Stimulated activated CD4-positive, alpha-beta T cell treated with anti-CD3 and anti-CD28 coated beads, Interleukin-4, amount 100 ng/mL, for 4 hours (primary cell): ENCODE data around the gene TMCC2.
"Not testable (repeated sequence)": the region's sequence is repeated elsewhere in the genome, so short reads cannot be mapped to it uniquely, and the experiment has no call there.

ENCODE experiments used
- DNase-seq, 2 experiments: peaks; one replicate each; pipeline ENCODE4 v3.0.0-alpha.2; 2020

The TMCC2 gene, protein sequence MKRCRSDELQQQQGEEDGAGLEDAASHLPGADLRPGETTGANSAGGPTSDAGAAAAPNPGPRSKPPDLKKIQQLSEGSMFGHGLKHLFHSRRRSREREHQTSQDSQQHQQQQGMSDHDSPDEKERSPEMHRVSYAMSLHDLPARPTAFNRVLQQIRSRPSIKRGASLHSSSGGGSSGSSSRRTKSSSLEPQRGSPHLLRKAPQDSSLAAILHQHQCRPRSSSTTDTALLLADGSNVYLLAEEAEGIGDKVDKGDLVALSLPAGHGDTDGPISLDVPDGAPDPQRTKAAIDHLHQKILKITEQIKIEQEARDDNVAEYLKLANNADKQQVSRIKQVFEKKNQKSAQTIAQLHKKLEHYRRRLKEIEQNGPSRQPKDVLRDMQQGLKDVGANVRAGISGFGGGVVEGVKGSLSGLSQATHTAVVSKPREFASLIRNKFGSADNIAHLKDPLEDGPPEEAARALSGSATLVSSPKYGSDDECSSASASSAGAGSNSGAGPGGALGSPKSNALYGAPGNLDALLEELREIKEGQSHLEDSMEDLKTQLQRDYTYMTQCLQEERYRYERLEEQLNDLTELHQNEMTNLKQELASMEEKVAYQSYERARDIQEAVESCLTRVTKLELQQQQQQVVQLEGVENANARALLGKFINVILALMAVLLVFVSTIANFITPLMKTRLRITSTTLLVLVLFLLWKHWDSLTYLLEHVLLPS

DNA sequence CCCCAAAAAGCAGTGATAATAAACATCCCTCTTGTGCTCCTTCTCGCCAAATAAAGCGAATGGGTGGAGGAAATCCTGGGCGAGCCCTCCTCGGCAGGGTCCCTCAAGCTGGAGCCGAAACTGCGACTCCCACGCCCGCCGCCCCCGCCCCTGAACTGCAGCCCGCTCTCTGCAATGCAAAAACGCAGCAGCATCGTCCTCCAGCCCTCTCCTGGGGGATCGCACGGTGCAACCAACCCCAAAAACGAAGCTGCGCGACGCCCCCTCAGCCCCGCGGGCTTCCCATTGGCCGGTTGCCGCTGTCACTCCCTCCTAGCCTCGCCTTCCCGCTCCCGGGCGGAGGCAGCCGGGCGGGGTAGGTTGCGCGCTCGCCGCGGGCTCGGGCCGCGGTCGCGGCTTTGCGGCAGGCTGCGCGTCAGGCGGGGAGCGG lies at the start of gene TMCC2:
Gene TMCC2 (plus strand): TSS at position 363 of the 430 bp plus-strand sequence. CDS start 619 bp downstream, outside the sequence.
- peak; percentile 74 to 76 for DNase-seq

- DNase-seq = no peak
Measured at GRCh38 chr1:205179842-205180241, 47.9 kb upstream of the TMCC2 start.

DNA sequence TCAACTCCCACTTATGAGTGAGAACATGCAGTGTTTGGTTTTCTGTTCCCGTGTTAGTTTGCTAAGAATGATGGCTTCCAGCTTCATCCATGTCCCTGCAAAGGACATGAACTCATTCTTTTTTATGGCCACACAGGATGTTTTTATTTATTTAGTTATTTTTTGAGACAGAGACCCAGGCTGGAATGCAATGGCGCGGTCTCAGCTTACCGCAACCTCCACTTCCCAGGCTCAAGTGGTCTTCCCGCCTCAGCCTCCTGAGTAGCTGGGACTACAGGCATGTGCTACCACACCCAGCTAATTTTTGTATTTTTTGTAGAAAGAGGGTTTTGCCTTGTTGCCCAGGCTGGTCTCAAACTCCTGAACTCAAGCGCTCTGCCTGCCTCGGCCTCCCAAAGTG lies 47.4 kb upstream of the TMCC2 start:
- not testable (repeated sequence) for DNase-seq

DNA sequence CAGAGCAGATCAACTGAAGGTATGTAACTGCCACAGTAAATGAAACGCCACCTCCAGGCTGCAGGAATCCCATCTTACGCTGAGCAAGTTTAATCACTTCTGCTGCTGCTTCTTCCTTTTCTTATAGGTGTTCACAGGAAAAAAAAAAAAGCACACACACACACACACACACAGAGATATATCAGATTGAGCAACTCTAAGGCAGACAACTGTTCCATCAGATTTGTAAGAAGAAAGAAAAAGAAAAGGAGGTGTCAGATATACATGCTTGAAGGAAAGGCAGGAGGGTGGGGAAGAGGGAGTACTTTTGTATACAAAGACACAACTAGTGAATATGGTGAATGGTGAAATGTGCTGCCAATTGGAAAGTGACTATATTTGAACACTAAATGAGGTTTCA lies 44.8 kb upstream of the TMCC2 start:
- no peak for DNase-seq

DNA sequence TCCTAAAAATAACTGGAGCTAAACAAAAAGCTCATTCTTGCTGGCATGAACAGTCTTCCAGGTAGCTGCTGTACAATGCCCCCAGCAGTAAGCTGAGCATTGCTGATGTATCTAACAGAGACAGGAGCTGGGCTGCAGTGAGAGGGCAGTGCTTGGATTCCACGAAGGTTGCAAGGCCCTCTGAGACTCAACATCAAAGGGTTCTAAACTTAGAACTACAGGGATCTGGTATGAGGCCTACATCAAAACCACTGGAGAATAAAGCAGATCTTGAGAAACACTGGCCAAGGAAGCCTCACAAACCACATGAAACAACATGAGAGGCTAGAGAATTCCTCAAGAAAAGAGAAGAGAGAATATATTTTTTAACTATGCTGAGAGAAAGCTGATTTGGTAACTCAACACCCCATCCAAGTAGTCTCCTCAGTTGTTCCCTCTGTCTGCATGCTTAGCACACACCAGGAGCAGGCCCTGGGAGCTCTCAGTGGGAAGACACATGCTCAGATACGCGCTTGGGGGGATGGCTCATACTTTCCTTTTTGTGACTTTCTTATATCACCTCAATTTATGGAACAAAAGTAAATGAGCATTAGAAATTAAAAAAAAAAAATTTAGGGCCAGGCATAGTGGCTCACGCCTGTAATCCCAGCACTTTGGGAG lies 43.9 kb upstream of the TMCC2 start:
- DNase-seq = no peak

- DNase-seq = no peak
Measured at GRCh38 chr1:205186191-205186590, 41.6 kb upstream of the TMCC2 start.

- DNase-seq = no peak
Measured at GRCh38 chr1:205187420-205187819, 40.3 kb upstream of the TMCC2 start.

DNA sequence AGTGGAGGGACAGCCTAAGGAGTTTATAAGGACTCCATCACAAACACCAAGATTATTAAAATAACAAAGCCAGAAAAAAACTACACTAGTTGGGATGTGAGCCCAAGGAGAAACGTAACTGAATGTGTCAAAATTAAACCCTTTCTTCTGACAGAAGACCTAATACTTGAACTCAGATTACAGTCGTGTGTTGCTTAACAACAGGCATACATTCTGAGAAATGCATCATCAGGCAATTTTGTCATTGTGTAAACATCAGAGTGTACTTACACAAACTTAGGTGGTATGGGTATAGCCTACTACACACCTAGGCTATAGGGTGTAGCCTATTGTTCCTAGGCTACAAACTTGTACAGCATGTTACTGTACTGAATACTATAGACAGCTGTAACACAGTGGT lies 39.6 kb upstream of the TMCC2 start:
- no peak for DNase-seq

DNA sequence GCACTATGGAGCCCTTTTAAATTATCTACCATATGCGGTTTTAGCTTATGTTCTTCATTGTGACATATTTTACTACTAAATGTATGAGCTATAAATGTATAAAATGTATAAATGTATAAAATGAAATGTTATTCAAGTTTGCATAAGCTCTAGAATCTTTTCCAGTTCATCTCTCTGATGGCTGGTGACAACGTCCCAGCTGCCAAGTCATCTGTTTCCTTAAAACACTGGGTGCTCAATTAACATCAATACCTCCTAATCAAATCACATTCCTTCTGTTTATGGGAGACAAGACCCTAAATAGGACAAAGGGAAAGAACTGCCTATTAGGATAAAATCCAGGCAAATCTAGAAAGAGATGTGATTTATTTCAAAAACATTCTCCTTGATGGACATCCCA lies 39.1 kb upstream of the TMCC2 start:
- no peak for DNase-seq

- no peak for DNase-seq
Measured at GRCh38 chr1:205189131-205189530, 38.6 kb upstream of the TMCC2 start.

DNA sequence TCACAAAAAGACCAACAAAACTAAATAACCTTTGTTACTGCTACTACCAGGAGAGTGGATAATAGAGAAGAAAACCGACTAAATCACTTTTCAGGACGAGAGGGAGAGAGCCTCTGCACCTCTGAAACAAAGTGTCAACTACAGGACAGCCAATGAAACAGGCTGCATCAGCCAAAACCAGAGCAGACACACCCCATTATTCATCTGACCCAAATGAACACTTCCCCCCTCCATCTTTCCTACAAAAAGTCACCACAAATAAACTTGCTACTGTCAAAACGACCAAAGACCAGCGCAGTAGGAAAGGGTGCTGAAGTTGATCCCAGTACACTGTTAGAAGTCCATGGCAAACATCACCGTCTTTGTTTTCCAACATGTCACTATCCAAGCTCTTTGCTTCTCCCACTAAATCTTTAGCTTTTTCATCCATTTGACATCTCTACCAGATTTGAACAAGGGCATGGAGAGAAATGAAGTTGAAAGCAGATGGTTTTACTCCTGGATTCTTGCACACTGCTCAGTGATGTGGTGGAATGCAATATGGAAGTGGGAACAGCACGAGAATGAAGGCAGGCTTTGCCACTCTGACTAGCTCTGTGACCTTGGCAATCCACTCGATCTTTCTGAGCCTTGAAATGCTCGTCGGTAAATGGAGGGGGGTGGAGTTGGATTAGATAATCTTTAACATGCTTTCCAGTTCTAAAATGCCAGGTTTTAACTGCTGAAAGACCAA lies 36.7 kb upstream of the TMCC2 start:
- no peak for DNase-seq

DNA sequence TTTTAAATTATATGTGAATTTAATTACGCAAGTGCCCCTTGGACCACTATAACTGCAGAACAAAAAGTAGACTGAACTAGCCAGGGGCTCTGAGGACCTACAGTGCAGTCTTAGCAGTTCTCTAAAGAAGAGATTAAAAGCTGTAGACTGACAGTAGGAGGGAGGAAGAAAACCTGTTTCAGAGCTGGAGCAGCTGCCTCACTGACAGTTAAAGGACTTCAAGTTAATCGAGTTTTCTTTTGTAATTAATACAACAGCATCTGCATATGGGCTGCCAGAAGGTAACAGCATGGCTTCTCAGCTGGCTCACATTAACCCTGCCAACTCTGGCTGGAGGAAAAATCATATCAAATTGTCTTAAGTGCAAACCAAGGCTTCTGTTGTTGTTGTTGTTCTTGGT lies 36.1 kb upstream of the TMCC2 start:
- DNase-seq = no peak

- no peak for DNase-seq
Measured at GRCh38 chr1:205192287-205192686, 35.5 kb upstream of the TMCC2 start.

- peak; percentile 19 to 29 for DNase-seq
Measured at GRCh38 chr1:205199090-205199930, 28.4 kb upstream of the TMCC2 start.

DNA sequence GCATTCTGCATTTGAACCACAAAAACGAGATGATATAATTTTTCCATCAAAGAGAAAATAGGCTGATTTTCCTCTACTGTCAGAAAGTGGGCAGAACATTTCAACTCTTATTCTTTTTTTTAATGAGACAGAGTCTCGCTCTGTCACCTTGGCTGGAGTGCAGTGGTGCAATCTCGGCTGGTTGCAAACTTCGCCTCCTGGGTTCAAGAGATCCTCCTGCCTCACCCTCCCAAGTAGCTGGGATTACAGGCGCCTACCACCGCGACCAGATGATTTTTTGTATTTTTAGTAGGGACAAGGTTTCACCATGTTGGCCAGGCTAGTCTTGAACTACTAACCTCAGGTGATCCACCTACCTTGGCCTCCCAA lies 27.8 kb upstream of the TMCC2 start:
- peak in 1 of 2 experiments; percentile 11 for DNase-seq

- DNase-seq = no peak
Measured at GRCh38 chr1:205204552-205204951, 23.2 kb upstream of the TMCC2 start.

- DNase-seq = no peak
Measured at GRCh38 chr1:205205055-205205454, 22.7 kb upstream of the TMCC2 start.

DNA sequence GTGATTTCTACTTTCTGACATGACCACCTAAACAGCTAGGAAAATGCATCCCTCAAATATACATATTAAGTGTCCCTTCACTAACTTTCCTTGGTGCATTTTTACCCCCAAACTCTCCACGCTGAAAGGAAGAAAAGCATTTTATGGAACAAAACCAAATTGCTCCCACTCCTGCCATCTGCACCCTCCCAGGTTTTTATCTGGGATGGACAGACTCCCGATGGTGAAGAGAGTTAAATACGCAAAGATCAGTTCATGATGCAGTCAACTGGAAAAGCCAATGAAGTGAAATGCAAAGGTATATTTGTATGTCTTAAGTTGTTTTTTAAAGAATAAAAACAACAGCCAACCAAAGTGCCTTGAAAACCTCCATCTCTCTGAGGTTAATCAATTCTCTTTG lies 18.9 kb upstream of the TMCC2 start:
- DNase-seq = no peak

DNA sequence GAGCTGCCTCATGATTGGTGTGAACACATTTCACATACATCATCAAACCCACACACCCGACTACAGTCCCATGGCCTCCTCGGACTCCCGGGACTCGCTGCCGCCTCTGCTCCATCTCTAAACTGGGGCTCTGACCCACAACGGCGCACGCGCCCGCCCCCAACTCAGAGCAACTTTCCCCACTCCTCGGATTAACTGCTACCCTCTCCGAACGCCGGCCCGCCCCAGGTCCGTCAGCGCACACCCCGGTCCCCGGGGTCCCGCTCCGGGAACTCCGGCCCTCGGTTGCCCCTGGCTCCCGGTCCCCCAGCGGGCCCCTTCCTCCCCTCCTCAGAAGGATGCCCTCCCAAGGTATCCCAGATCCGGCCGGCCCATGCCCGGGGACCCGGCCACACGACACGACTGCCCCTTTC lies 17.0 kb upstream of the TMCC2 start:
- peak in 1 of 2 experiments; percentile 11 for DNase-seq

DNA sequence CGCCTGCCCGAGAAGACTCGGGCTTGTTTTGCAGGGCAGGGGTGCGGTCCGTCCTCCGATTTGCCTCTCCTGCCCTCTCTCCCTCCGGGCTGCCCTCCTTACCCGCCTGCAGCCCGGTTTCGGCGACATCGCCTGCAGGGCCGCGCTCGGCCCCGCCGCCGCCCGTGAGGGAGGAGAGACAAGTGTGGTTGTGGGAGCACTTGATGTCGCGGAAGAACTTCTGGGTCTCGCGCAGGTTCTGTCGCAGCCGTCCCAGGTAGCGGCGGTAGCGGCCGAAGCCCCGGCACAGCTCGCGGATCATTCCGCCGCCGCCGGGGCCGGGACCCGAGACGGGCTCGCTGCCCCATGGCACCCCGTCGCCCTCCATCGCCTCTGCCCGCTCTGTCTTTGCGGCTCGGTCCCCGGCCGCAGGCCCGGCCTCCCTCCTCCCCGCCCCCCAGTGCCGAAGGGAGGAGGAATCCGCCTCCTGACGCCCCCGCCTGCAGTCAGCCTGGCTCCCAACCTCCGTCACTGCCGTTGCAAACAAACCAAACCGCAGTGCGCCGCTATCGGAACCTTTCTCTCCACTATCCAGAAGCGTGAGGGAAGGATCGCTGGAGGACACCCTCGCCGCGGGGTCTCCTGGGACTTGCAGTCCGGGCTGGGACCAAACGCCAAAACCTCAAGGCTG lies 16.4 kb upstream of the TMCC2 start, which contains the start of gene DSTYK:
Gene DSTYK (minus strand): TSS at position 534 of the 670 bp plus-strand sequence. CDS start 167 bp downstream, at position 367.
- DNase-seq = peak; percentile 84 to 91

- no peak for DNase-seq
Measured at GRCh38 chr1:205211839-205212536, 15.8 kb upstream of the TMCC2 start.
